GM23338 (cell line): ENCODE results near the gene ADI1. TPM values are rescaled to one million over a fixed set of nuclear protein-coding genes. Genes with fewer than 3 reads are reported as not detected.

ENCODE experiments used
- ATAC-seq: fragments of 200-7000 bp; cut with Tn5 transposase; 3 replicates; pipeline ENCODE4 v1.9.1; 2020
- DNase-seq: peaks from one replicate; pipeline ENCODE4 v3.0.0-alpha.2; 2015; ENCODE audit warnings: low spot score
- H2AFZ ChIP-seq: fragments of 200-600 bp; sonication (generic); 2 replicates; pipeline ENCODE4 v1.8.0; 2016; ENCODE audit warnings: antibody characterized with exemption, mild to moderate bottlenecking, moderate library complexity
- H3F3A ChIP-seq: fragments of 200-600 bp; sonication (generic); replicated peaks from 2 replicates; pipeline ENCODE4 v1.8.0; 2017; ENCODE audit warnings: antibody characterized with exemption, mixed run types, low read depth
- H3K27ac ChIP-seq: fragments of 200-600 bp; sonication (generic); 2 replicates; pipeline ENCODE4 v1.6.1; 2016; ENCODE audit warnings: low read depth
- H3K27me3 ChIP-seq: fragments of 200-600 bp; sonication (generic); 2 replicates; pipeline ENCODE4 v1.8.0; 2016; ENCODE audit warnings: mild to moderate bottlenecking, mixed run types, moderate library complexity; ENCODE audit not compliant: insufficient read depth
- H3K36me3 ChIP-seq: fragments of 200-600 bp; sonication (generic); 2 replicates; pipeline ENCODE4 v1.8.0; 2016; ENCODE audit warnings: mild to moderate bottlenecking; ENCODE audit not compliant: insufficient read depth
- H3K4me1 ChIP-seq: fragments of 200-600 bp; sonication (generic); 2 replicates; pipeline ENCODE4 v1.8.0; 2016; ENCODE audit warnings: mild to moderate bottlenecking, moderate library complexity; ENCODE audit not compliant: insufficient read depth
- H3K4me2 ChIP-seq: fragments of 200-600 bp; sonication (generic); 2 replicates; pipeline ENCODE4 v1.7.1; 2017; ENCODE audit warnings: mixed run types
- H3K4me3 ChIP-seq: fragments of 200-600 bp; sonication (generic); 2 replicates; pipeline ENCODE4 v1.6.1; 2016; ENCODE audit warnings: mixed run types
- H3K79me2 ChIP-seq: fragments of 200-600 bp; sonication (generic); replicated peaks from 2 replicates; pipeline ENCODE4 v1.8.0; 2017; ENCODE audit warnings: mild to moderate bottlenecking; ENCODE audit not compliant: insufficient read depth
- H3K9me2 ChIP-seq: fragments of 200-600 bp; sonication (generic); 2 replicates; pipeline ENCODE4 v1.8.0; 2017; ENCODE audit not compliant: insufficient read depth
- H4K20me1 ChIP-seq: fragments of 200-600 bp; sonication (generic); replicated peaks from 2 replicates; pipeline ENCODE4 v1.8.0; 2017; ENCODE audit warnings: mild to moderate bottlenecking; ENCODE audit not compliant: insufficient read depth
- H3K27ac Mint-ChIP-seq: 2 replicates; pipeline ENCODE4 v1.8.0; 2020; ENCODE audit warnings: inconsistent platforms, mild to moderate bottlenecking, moderate library complexity, mixed read lengths
- H3K27me3 Mint-ChIP-seq: 3 replicates; pipeline ENCODE4 v1.8.0; 2022; ENCODE audit warnings: low read depth, mild to moderate bottlenecking, moderate library complexity, mixed read lengths, inconsistent platforms; ENCODE audit not compliant: insufficient read depth, poor library complexity
- H3K36me3 Mint-ChIP-seq: 3 replicates; pipeline ENCODE4 v1.8.0; 2021; ENCODE audit warnings: low read depth, mild to moderate bottlenecking, inconsistent platforms, moderate library complexity, mixed read lengths
- H3K4me1 Mint-ChIP-seq: 3 replicates; pipeline ENCODE4 v1.8.0; 2020; ENCODE audit warnings: mild to moderate bottlenecking, inconsistent platforms, mixed read lengths
- H3K4me3 Mint-ChIP-seq: 3 replicates; pipeline ENCODE4 v1.8.0; 2021; ENCODE audit warnings: moderate library complexity, mild to moderate bottlenecking, inconsistent platforms, mixed read lengths
- H3K9me3 Mint-ChIP-seq: 3 replicates; pipeline ENCODE4 v1.8.0; 2020; ENCODE audit warnings: moderate library complexity, mild to moderate bottlenecking, inconsistent platforms, mixed read lengths
- CREB1 ChIP-seq: fragments of 250-450 bp; sonication (Bioruptor Pico); IDR thresholded peaks from 2 replicates; pipeline ENCODE4 v1.5.0; 2020; ENCODE audit warnings: low read depth, mild to moderate bottlenecking, moderate library complexity
- EZH2 ChIP-seq: fragments of 200-600 bp; sonication (generic); IDR thresholded peaks from one replicate; pipeline ENCODE4 v1.8.0; 2017; ENCODE audit warnings: antibody characterized with exemption, mild to moderate bottlenecking, low read depth; ENCODE audit not compliant: unreplicated experiment
- EZH2phosphoT487 ChIP-seq: fragments of 200-600 bp; sonication (generic); IDR thresholded peaks from one replicate; pipeline ENCODE4 v1.8.1; 2018; ENCODE audit warnings: antibody characterized with exemption; ENCODE audit not compliant: unreplicated experiment
- JUNB ChIP-seq: IDR thresholded peaks from one replicate; pipeline ENCODE4 v1.6.1; 2016; ENCODE audit warnings: antibody characterized with exemption; ENCODE audit not compliant: unreplicated experiment
- NANOG ChIP-seq: IDR thresholded peaks from 2 replicates; pipeline ENCODE4 v1.6.1; 2016; ENCODE audit warnings: antibody characterized with exemption, borderline replicate concordance
- POLR2AphosphoS5 ChIP-seq: IDR thresholded peaks from 2 replicates; pipeline ENCODE4 v1.6.1; 2016; ENCODE audit warnings: antibody characterized with exemption, low read depth
- STAT1 ChIP-seq: IDR thresholded peaks from one replicate; pipeline ENCODE4 v1.6.1; 2016; ENCODE audit warnings: antibody characterized with exemption; ENCODE audit not compliant: unreplicated experiment
- ZNF114 ChIP-seq: fragments of 250-450 bp; sonication (Bioruptor Pico); IDR thresholded peaks from 2 replicates; pipeline ENCODE4 v1.5.0; 2020; ENCODE audit warnings: mild to moderate bottlenecking, moderate library complexity
- ZNF331 ChIP-seq: fragments of 250-450 bp; sonication (Bioruptor Pico); IDR thresholded peaks from 2 replicates; pipeline ENCODE4 v1.5.0; 2020; ENCODE audit warnings: low read depth, mild to moderate bottlenecking, moderate library complexity
- polyA plus RNA-seq: library from polyadenylated mRNA; unstranded; fragments of >200 nt; fragmentation: Nextera tagmentation; extraction: Ambion mirVana; gene quantifications from 2 replicates; pipeline ENCODE4 v1.2.1, GENCODE V29; 2016
- total RNA-seq: library from RNA; depleted of rRNA; stranded (reverse); fragments of >200 nt; shearing (Covaris generic); gene quantifications from 2 replicates; pipeline ENCODE4 v1.2.3, GENCODE V29; 2014
- TF ChIP-seq, protein P1 (sequence below): IDR thresholded peaks from 2 replicates; pipeline ENCODE4 v1.6.1; 2016; ENCODE audit warnings: antibody characterized with exemption
- TF ChIP-seq, protein P2 (sequence below): fragments of 250-450 bp; sonication (Bioruptor Pico); IDR thresholded peaks from 2 replicates; pipeline ENCODE4 v1.5.0; 2020; ENCODE audit warnings: mild to moderate bottlenecking, moderate library complexity
- TF ChIP-seq, protein P3 (sequence below): IDR thresholded peaks from one replicate; pipeline ENCODE4 v1.6.1; 2018; ENCODE audit warnings: antibody characterized with exemption; ENCODE audit not compliant: unreplicated experiment
- TF ChIP-seq, protein P4 (sequence below), 2 experiments: fragments of 200-600 bp in 1 of 2; sonication (generic) in 1 of 2; conservative IDR thresholded peaks; 2 replicates each; pipeline versions ENCODE4 v1.5.1 to v1.6.1; 2016 to 2017; ENCODE audit warnings: antibody characterized with exemption in 2 of 2, low read depth in 2 of 2, mild to moderate bottlenecking in 2 of 2, moderate library complexity in 1 of 2

ADI1 gene
- total and polyA plus RNA-seq, 2 experiments from 2014 or later: 16.3 to 31.9 TPM

DNA sequence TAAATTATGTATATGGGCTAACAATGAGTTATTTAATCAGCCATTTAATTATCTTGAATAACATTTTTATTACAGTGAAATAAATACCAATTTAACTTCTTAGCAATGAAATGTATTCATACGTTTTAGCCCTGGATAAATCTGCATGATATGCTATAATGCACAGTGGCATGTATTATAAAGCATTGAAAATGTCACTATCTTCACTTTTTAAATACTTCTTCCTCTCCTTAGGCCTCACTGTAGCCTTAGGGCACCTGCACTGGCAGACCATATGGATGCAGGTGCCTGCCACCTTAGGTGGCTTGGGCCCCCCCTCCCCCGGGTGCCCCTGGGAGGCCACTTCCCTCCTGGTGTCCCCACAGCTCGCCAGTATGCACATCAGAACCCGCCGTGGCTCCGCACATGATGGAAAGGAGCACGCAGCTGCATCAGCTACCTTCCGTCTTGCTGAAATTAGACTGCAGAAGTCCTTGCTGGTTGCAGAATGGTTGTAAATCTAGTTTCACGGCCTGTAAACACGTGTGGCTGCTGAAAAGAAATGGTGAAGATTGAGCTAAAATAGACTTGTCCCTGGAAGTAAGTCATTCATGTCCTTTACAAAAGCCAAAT is 56.7 kb downstream of the ADI1 start:
- Mint-ChIP-seq H3K27me3 (peaks cover 6% of the 10 kb centered on the region), H3K4me3 (no peak overlapping the region), H3K36me3 (peaks cover 12% of the 10 kb centered on the region), H3K4me1 (peaks cover 28% of the 10 kb centered on the region), H3K27ac (peak overlapping the region; percentile 20; the same call in 1 of the 2 replicates), H3K9me3 (no peaks in the 10 kb centered on the region)
- no peaks in the 10 kb centered on the region for H3K36me3 ChIP-seq
- H3K27ac ChIP-seq: 0 out of 2 replicates have a peak overlapping the region, but pooled peaks have one; percentile 15
- no peaks in the 10 kb centered on the region for H3K79me2 ChIP-seq
- no peaks in the 10 kb centered on the region for H3K4me1 ChIP-seq
- TF ChIP-seq NANOG: no peak
- TF ChIP-seq, protein P1, sequence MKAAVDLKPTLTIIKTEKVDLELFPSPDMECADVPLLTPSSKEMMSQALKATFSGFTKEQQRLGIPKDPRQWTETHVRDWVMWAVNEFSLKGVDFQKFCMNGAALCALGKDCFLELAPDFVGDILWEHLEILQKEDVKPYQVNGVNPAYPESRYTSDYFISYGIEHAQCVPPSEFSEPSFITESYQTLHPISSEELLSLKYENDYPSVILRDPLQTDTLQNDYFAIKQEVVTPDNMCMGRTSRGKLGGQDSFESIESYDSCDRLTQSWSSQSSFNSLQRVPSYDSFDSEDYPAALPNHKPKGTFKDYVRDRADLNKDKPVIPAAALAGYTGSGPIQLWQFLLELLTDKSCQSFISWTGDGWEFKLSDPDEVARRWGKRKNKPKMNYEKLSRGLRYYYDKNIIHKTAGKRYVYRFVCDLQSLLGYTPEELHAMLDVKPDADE: no peak
- no peak for TF ChIP-seq CREB1 (CRISPR knock-in tag)
- no peak for TF ChIP-seq EZH2phosphoT487
- TF ChIP-seq ZNF114 (CRISPR knock-in tag): no peak
- TF ChIP-seq, protein P2, sequence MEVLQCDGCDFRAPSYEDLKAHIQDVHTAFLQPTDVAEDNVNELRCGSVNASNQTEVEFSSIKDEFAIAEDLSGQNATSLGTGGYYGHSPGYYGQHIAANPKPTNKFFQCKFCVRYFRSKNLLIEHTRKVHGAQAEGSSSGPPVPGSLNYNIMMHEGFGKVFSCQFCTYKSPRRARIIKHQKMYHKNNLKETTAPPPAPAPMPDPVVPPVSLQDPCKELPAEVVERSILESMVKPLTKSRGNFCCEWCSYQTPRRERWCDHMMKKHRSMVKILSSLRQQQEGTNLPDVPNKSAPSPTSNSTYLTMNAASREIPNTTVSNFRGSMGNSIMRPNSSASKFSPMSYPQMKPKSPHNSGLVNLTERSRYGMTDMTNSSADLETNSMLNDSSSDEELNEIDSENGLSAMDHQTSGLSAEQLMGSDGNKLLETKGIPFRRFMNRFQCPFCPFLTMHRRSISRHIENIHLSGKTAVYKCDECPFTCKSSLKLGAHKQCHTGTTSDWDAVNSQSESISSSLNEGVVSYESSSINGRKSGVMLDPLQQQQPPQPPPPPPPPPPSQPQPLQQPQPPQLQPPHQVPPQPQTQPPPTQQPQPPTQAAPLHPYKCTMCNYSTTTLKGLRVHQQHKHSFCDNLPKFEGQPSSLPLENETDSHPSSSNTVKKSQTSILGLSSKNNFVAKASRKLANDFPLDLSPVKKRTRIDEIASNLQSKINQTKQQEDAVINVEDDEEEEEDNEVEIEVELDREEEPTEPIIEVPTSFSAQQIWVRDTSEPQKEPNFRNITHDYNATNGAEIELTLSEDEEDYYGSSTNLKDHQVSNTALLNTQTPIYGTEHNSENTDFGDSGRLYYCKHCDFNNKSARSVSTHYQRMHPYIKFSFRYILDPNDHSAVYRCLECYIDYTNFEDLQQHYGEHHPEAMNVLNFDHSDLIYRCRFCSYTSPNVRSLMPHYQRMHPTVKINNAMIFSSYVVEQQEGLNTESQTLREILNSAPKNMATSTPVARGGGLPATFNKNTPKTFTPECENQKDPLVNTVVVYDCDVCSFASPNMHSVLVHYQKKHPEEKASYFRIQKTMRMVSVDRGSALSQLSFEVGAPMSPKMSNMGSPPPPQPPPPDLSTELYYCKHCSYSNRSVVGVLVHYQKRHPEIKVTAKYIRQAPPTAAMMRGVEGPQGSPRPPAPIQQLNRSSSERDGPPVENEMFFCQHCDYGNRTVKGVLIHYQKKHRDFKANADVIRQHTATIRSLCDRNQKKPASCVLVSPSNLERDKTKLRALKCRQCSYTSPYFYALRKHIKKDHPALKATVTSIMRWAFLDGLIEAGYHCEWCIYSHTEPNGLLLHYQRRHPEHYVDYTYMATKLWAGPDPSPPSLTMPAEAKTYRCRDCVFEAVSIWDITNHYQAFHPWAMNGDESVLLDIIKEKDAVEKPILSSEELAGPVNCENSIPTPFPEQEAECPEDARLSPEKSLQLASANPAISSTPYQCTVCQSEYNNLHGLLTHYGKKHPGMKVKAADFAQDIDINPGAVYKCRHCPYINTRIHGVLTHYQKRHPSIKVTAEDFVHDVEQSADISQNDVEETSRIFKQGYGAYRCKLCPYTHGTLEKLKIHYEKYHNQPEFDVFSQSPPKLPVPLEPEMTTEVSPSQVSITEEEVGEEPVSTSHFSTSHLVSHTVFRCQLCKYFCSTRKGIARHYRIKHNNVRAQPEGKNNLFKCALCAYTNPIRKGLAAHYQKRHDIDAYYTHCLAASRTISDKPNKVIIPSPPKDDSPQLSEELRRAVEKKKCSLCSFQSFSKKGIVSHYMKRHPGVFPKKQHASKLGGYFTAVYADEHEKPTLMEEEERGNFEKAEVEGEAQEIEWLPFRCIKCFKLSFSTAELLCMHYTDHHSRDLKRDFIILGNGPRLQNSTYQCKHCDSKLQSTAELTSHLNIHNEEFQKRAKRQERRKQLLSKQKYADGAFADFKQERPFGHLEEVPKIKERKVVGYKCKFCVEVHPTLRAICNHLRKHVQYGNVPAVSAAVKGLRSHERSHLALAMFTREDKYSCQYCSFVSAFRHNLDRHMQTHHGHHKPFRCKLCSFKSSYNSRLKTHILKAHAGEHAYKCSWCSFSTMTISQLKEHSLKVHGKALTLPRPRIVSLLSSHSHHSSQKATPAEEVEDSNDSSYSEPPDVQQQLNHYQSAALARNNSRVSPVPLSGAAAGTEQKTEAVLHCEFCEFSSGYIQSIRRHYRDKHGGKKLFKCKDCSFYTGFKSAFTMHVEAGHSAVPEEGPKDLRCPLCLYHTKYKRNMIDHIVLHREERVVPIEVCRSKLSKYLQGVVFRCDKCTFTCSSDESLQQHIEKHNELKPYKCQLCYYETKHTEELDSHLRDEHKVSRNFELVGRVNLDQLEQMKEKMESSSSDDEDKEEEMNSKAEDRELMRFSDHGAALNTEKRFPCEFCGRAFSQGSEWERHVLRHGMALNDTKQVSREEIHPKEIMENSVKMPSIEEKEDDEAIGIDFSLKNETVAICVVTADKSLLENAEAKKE (CRISPR knock-in tag): no peak
- TF ChIP-seq STAT1: no peak
- TF ChIP-seq, protein P3, sequence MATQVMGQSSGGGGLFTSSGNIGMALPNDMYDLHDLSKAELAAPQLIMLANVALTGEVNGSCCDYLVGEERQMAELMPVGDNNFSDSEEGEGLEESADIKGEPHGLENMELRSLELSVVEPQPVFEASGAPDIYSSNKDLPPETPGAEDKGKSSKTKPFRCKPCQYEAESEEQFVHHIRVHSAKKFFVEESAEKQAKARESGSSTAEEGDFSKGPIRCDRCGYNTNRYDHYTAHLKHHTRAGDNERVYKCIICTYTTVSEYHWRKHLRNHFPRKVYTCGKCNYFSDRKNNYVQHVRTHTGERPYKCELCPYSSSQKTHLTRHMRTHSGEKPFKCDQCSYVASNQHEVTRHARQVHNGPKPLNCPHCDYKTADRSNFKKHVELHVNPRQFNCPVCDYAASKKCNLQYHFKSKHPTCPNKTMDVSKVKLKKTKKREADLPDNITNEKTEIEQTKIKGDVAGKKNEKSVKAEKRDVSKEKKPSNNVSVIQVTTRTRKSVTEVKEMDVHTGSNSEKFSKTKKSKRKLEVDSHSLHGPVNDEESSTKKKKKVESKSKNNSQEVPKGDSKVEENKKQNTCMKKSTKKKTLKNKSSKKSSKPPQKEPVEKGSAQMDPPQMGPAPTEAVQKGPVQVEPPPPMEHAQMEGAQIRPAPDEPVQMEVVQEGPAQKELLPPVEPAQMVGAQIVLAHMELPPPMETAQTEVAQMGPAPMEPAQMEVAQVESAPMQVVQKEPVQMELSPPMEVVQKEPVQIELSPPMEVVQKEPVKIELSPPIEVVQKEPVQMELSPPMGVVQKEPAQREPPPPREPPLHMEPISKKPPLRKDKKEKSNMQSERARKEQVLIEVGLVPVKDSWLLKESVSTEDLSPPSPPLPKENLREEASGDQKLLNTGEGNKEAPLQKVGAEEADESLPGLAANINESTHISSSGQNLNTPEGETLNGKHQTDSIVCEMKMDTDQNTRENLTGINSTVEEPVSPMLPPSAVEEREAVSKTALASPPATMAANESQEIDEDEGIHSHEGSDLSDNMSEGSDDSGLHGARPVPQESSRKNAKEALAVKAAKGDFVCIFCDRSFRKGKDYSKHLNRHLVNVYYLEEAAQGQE: no peak
- TF ChIP-seq ZNF331 (CRISPR knock-in tag): no peak
- TF ChIP-seq, protein P4, sequence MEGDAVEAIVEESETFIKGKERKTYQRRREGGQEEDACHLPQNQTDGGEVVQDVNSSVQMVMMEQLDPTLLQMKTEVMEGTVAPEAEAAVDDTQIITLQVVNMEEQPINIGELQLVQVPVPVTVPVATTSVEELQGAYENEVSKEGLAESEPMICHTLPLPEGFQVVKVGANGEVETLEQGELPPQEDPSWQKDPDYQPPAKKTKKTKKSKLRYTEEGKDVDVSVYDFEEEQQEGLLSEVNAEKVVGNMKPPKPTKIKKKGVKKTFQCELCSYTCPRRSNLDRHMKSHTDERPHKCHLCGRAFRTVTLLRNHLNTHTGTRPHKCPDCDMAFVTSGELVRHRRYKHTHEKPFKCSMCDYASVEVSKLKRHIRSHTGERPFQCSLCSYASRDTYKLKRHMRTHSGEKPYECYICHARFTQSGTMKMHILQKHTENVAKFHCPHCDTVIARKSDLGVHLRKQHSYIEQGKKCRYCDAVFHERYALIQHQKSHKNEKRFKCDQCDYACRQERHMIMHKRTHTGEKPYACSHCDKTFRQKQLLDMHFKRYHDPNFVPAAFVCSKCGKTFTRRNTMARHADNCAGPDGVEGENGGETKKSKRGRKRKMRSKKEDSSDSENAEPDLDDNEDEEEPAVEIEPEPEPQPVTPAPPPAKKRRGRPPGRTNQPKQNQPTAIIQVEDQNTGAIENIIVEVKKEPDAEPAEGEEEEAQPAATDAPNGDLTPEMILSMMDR (conservative IDR thresholded peaks at IDR 0.05; ENCODE audit: low read depth in 2 of 2): no peak
- TF ChIP-seq EZH2: no peak
- no peak for TF ChIP-seq POLR2AphosphoS5
- TF ChIP-seq JUNB: no peak
- DNase-seq (no peak), ATAC-seq (no peak)
- H3F3A ChIP-seq: no peaks in the 10 kb centered on the region
- no peak overlapping the region for H2AFZ ChIP-seq
- no peaks in the 10 kb centered on the region for H3K27me3 ChIP-seq
- no peaks in the 10 kb centered on the region for H4K20me1 ChIP-seq
- peak overlapping the region; percentile 32; the same call in 1 of the 2 replicates for H3K4me2 ChIP-seq
- H3K9me2 ChIP-seq: no peaks in the 10 kb centered on the region
- no peak overlapping the region for H3K4me3 ChIP-seq
